B cell (primary cell): ENCODE measurements around the gene KCNH6.

Experiments
- EZH2 ChIP-seq: IDR thresholded peaks from 2 replicates; pipeline ENCODE4 v1.6.1; 2012; ENCODE audit warnings: borderline replicate concordance, low read depth, mild to moderate bottlenecking, moderate library complexity, low read length; ENCODE audit not compliant: insufficient read depth, poor library complexity, severe bottlenecking
- TF ChIP-seq, protein P1 (sequence below): fragments of 200-600 bp; IDR thresholded peaks from one replicate; pipeline ENCODE4 v1.8.0; 2022; ENCODE audit warnings: antibody characterized with exemption, mild to moderate bottlenecking

DNA sequence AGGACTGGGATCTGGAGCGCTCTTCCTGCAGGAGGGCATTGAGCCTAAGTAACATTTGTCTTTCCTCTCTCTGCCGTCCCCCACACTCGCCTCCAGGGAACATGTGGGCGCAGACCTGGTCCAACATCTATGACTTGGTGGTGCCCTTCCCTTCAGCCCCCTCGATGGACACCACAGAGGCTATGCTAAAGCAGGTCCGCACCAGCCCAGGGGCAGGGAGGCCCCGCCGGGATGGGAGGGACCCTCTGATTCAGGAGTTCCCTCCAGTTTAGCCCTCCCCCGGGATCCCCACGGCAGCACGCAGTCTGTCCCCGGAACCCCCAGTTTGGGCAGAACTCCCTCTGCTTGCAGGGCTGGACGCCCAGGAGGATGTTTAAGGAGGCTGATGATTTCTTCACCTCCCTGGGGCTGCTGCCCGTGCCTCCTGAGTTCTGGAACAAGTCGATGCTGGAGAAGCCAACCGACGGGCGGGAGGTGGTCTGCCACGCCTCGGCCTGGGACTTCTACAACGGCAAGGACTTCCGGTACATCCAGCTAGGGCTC is 32.2 kb upstream of the KCNH6 start:
- TF ChIP-seq EZH2, result no peak
- TF ChIP-seq, protein P1, sequence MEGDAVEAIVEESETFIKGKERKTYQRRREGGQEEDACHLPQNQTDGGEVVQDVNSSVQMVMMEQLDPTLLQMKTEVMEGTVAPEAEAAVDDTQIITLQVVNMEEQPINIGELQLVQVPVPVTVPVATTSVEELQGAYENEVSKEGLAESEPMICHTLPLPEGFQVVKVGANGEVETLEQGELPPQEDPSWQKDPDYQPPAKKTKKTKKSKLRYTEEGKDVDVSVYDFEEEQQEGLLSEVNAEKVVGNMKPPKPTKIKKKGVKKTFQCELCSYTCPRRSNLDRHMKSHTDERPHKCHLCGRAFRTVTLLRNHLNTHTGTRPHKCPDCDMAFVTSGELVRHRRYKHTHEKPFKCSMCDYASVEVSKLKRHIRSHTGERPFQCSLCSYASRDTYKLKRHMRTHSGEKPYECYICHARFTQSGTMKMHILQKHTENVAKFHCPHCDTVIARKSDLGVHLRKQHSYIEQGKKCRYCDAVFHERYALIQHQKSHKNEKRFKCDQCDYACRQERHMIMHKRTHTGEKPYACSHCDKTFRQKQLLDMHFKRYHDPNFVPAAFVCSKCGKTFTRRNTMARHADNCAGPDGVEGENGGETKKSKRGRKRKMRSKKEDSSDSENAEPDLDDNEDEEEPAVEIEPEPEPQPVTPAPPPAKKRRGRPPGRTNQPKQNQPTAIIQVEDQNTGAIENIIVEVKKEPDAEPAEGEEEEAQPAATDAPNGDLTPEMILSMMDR, result no peak
